Activated CD4-positive, alpha-beta memory T cell treated with anti-CD3 and anti-CD28 coated beads, Interleukin-2, amount 10 ng/mL, durations not matched to agents 7 days and 5 days (primary cell): ENCODE results near the gene HINT3. TPM values are rescaled to one million over a fixed set of nuclear protein-coding genes. Genes with fewer than 3 reads are reported as not detected.
"Not testable (repeated sequence)": the region's sequence is repeated elsewhere in the genome, so short reads cannot be mapped to it uniquely, and the experiment has no call there.

Experiments
- CTCF ChIA-PET: fragments of 350-600 bp; sonication (Branson Sonifier 250); formaldehyde crosslinking; loops from one replicate; lab custom pipeline; 2021; ENCODE audit warnings: antibody characterized with exemption, inconsistent platforms; lab: Charles Lee
- POLR2A ChIA-PET: fragments of 350-600 bp; sonication (Branson Sonifier 250); formaldehyde crosslinking; loops from one replicate; lab custom pipeline; 2021; ENCODE audit warnings: antibody characterized with exemption; lab: Charles Lee
- DNase-seq: peaks from one replicate; pipeline ENCODE4 v3.0.0-alpha.2; 2020
- H3K27ac Mint-ChIP-seq: one replicate; pipeline ENCODE4 v1.8.0; 2021; ENCODE audit warnings: mild to moderate bottlenecking, mixed read lengths
- H3K27me3 Mint-ChIP-seq: one replicate; pipeline ENCODE4 v1.8.0; 2021; ENCODE audit warnings: mixed read lengths
- H3K36me3 Mint-ChIP-seq: one replicate; pipeline ENCODE4 v1.8.0; 2021; ENCODE audit warnings: low read depth, mixed read lengths
- H3K4me1 Mint-ChIP-seq: one replicate; pipeline ENCODE4 v1.8.0; 2021; ENCODE audit warnings: mixed read lengths
- H3K4me3 Mint-ChIP-seq: one replicate; pipeline ENCODE4 v1.8.0; 2021; ENCODE audit warnings: mild to moderate bottlenecking, mixed read lengths
- H3K9me3 Mint-ChIP-seq: one replicate; pipeline ENCODE4 v1.8.0; 2021; ENCODE audit warnings: mixed read lengths
- total RNA-seq, 2 experiments: library from RNA; stranded (reverse); gene quantifications; one replicate each; pipeline ENCODE4 v1.2.3, GENCODE V29; 2021

Gene HINT3
- total RNA-seq, 2 experiments from 2014 or later, result 11.0 to 11.7 TPM

- ChIA-PET POLR2A (no interaction called here), CTCF (interaction anchor here (0.6 to 2.0 kb wide), 2 partner anchors 16 to 36 kb away, joined by 5 to 8 read pairs; partner anchors contain the start of gene HINT3)
- Mint-ChIP-seq H3K36me3 (no peaks in the 10 kb centered on the region), H3K9me3 (peaks cover 2% of the 10 kb centered on the region), H3K27me3 (no peaks in the 10 kb centered on the region), H3K4me3 (no peak overlapping the region), H3K27ac (no peak overlapping the region), H3K4me1 (peaks cover 31% of the 10 kb centered on the region)
- DNase-seq, result no peak
Measured at GRCh38 chr6:125940247-125941041, 16.1 kb upstream of the HINT3 start.

GRCh38 chr6:125942672-125943527, 13.7 kb upstream of the HINT3 start:
- H3K27ac Mint-ChIP-seq, result no peak overlapping the region
- no peaks in the 10 kb centered on the region for H3K27me3 Mint-ChIP-seq
- no peak overlapping the region for H3K4me3 Mint-ChIP-seq
- H3K4me1 Mint-ChIP-seq, result peaks cover 40% of the 10 kb centered on the region
- no peaks in the 10 kb centered on the region for H3K36me3 Mint-ChIP-seq
- CTCF ChIA-PET, result interaction anchor here (0.8 to 2.0 kb wide), 3 partner anchors 10 to 43 kb away, joined by 3 to 11 read pairs (median 4); partner anchors contain the start of genes HINT3 and TRMT11
- no peaks in the 10 kb centered on the region for H3K9me3 Mint-ChIP-seq
- POLR2A ChIA-PET, result interaction anchor here (0.7 to 1.8 kb wide), 4 partner anchors 10 to 153 kb away, joined by 3 to 4 read pairs (median 4); partner anchors contain the start of gene HINT3
- no peak for DNase-seq

GRCh38 chr6:125943528-125944433, 12.8 kb upstream of the HINT3 start:
- CTCF ChIA-PET, result interaction anchor here (0.8 to 2.0 kb wide), 4 partner anchors 9 to 153 kb away, joined by 3 to 11 read pairs (median 4); partner anchors contain the start of genes HINT3, NCOA7 and TRMT11
- Mint-ChIP-seq H3K4me3 (no peak overlapping the region), H3K36me3 (no peaks in the 10 kb centered on the region), H3K27ac (no peak overlapping the region), H3K27me3 (no peaks in the 10 kb centered on the region), H3K4me1 (peaks cover 40% of the 10 kb centered on the region), H3K9me3 (no peaks in the 10 kb centered on the region)
- DNase-seq, result no peak
- POLR2A ChIA-PET, result interaction anchor here (0.7 to 1.8 kb wide), 4 partner anchors 9 to 154 kb away, joined by 3 to 4 read pairs (median 4); partner anchors contain the start of gene HINT3

GRCh38 chr6:125944434-125944816, 12.1 kb upstream of the HINT3 start:
- DNase-seq, result no peak
- no peaks in the 10 kb centered on the region for H3K36me3 Mint-ChIP-seq
- no peaks in the 10 kb centered on the region for H3K27me3 Mint-ChIP-seq
- H3K27ac Mint-ChIP-seq, result no peak overlapping the region
- H3K4me1 Mint-ChIP-seq, result peaks cover 35% of the 10 kb centered on the region
- ChIA-PET POLR2A (interaction anchor here (1.5 to 1.8 kb wide), 2 partner anchors 8 to 155 kb away, joined by 3 to 4 read pairs; no protein-coding TSS in a partner anchor), CTCF (interaction anchor here (1.2 to 2.0 kb wide), 2 partner anchors 12 to 154 kb away, joined by 3 to 11 read pairs; partner anchors contain the start of genes HINT3 and NCOA7)
- H3K4me3 Mint-ChIP-seq, result no peak overlapping the region
- no peaks in the 10 kb centered on the region for H3K9me3 Mint-ChIP-seq

GRCh38 chr6:125944896-125945295, 11.7 kb upstream of the HINT3 start:
- H3K4me1 Mint-ChIP-seq, result peaks cover 32% of the 10 kb centered on the region
- no peak for DNase-seq
- H3K27ac Mint-ChIP-seq, result no peak overlapping the region
- CTCF ChIA-PET, result interaction anchor here (1.2 kb wide), 1 partner anchor 154 kb away, joined by 3 read pairs; the partner anchor contains the start of gene NCOA7
- H3K36me3 Mint-ChIP-seq, result no peaks in the 10 kb centered on the region
- no peak overlapping the region for H3K4me3 Mint-ChIP-seq
- no peaks in the 10 kb centered on the region for H3K27me3 Mint-ChIP-seq
- H3K9me3 Mint-ChIP-seq, result no peaks in the 10 kb centered on the region
- POLR2A ChIA-PET, result interaction anchor here (1.5 kb wide), 1 partner anchor 8 kb away, joined by 3 read pairs; no protein-coding TSS in a partner anchor

- no peaks in the 10 kb centered on the region for H3K36me3 Mint-ChIP-seq
- H3K27ac Mint-ChIP-seq, result no peak overlapping the region
- H3K9me3 Mint-ChIP-seq, result no peaks in the 10 kb centered on the region
- H3K27me3 Mint-ChIP-seq, result no peaks in the 10 kb centered on the region
- DNase-seq, result no peak
- H3K4me1 Mint-ChIP-seq, result peaks cover 28% of the 10 kb centered on the region
- ChIA-PET POLR2A (interaction anchor here (1.0 to 1.5 kb wide), 2 partner anchors 7 to 11 kb away, joined by 3 to 4 read pairs; partner anchors contain the start of gene HINT3), CTCF (interaction anchor here (2.8 kb wide), 1 partner anchor 11 kb away, joined by 14 read pairs; the partner anchor contains the start of gene HINT3)
- H3K4me3 Mint-ChIP-seq, result no peak overlapping the region
Measured at GRCh38 chr6:125945378-125946141, 11.0 kb upstream of the HINT3 start.

- Mint-ChIP-seq H3K27ac (no peak overlapping the region), H3K4me3 (no peak overlapping the region), H3K9me3 (no peaks in the 10 kb centered on the region), H3K27me3 (no peaks in the 10 kb centered on the region), H3K4me1 (peaks cover 24% of the 10 kb centered on the region), H3K36me3 (no peaks in the 10 kb centered on the region)
- POLR2A ChIA-PET, result interaction anchor here (0.9 kb wide), 1 partner anchor 9 kb away, joined by 3 read pairs; the partner anchor contains the start of gene HINT3
- CTCF ChIA-PET, result interaction anchor here (1.5 to 2.8 kb wide), 2 partner anchors 9 to 156 kb away, joined by 4 to 14 read pairs; partner anchors contain the start of gene HINT3
- no peak for DNase-seq
Measured at GRCh38 chr6:125947615-125948014, 9.0 kb upstream of the HINT3 start.

- H3K4me3 Mint-ChIP-seq, result no peak overlapping the region
- H3K27ac Mint-ChIP-seq, result no peak overlapping the region
- no peaks in the 10 kb centered on the region for H3K36me3 Mint-ChIP-seq
- no peaks in the 10 kb centered on the region for H3K9me3 Mint-ChIP-seq
- no peak for DNase-seq
- peaks cover 18% of the 10 kb centered on the region for H3K4me1 Mint-ChIP-seq
- CTCF ChIA-PET, result interaction anchor here (1.5 to 2.8 kb wide), 2 partner anchors 8 to 157 kb away, joined by 4 to 14 read pairs; partner anchors contain the start of gene HINT3
- POLR2A ChIA-PET, result no interaction called here
- no peaks in the 10 kb centered on the region for H3K27me3 Mint-ChIP-seq
Measured at GRCh38 chr6:125948455-125948854, 8.1 kb upstream of the HINT3 start.

GRCh38 chr6:125949069-125949468, 7.5 kb upstream of the HINT3 start:
- Mint-ChIP-seq H3K27me3 (no peaks in the 10 kb centered on the region), H3K36me3 (no peaks in the 10 kb centered on the region), H3K9me3 (no peaks in the 10 kb centered on the region), H3K4me1 (peaks cover 12% of the 10 kb centered on the region), H3K27ac (no peak overlapping the region), H3K4me3 (no peak overlapping the region)
- POLR2A ChIA-PET, result no interaction called here
- CTCF ChIA-PET, result no interaction called here
- DNase-seq, result no peak

GRCh38 chr6:125950293-125950692, 6.3 kb upstream of the HINT3 start:
- H3K36me3 Mint-ChIP-seq, result no peaks in the 10 kb centered on the region
- CTCF ChIA-PET, result interaction anchor here (3.3 kb wide), 1 partner anchor 45 kb away, joined by 16 read pairs; no protein-coding TSS in a partner anchor
- no peak overlapping the region for H3K4me3 Mint-ChIP-seq
- H3K9me3 Mint-ChIP-seq, result no peaks in the 10 kb centered on the region
- peaks cover 12% of the 10 kb centered on the region for H3K4me1 Mint-ChIP-seq
- POLR2A ChIA-PET, result interaction anchor here (2.1 kb wide), 1 partner anchor 31 kb away, joined by 6 read pairs; no protein-coding TSS in a partner anchor
- no peak overlapping the region for H3K27ac Mint-ChIP-seq
- H3K27me3 Mint-ChIP-seq, result no peaks in the 10 kb centered on the region
- no peak for DNase-seq

- not testable (repeated sequence) for H3K36me3 Mint-ChIP-seq, H3K27me3 Mint-ChIP-seq, H3K4me3 Mint-ChIP-seq, H3K27ac Mint-ChIP-seq, DNase-seq, H3K9me3 Mint-ChIP-seq
- ChIA-PET POLR2A (interaction anchor here (1.9 to 3.4 kb wide), 3 partner anchors 31 to 170 kb away, joined by 6 to 25 read pairs (median 9); partner anchors contain the start of gene NCOA7), CTCF (interaction anchor here (1.2 to 9.6 kb wide), 5 partner anchors 24 to 160 kb away, joined by 3 to 231 read pairs (median 6); partner anchors contain the start of gene NCOA7)
- H3K4me1 Mint-ChIP-seq, result peaks cover 12% of the 10 kb centered on the region
Measured at GRCh38 chr6:125950716-125951115, 5.9 kb upstream of the HINT3 start.
